NCI-H82 (cell line): ENCODE measurements around the gene CD46.

Source experiments
- DNase-seq: peaks from one replicate; lab custom pipeline; 2025; lab: John Stamatoyannopoulos, UW

Gene CD46

GRCh38 chr1:207797229-207797973 is 45.5 kb downstream of the CD46 start:
- peak; percentile 87 for DNase-seq

DNA sequence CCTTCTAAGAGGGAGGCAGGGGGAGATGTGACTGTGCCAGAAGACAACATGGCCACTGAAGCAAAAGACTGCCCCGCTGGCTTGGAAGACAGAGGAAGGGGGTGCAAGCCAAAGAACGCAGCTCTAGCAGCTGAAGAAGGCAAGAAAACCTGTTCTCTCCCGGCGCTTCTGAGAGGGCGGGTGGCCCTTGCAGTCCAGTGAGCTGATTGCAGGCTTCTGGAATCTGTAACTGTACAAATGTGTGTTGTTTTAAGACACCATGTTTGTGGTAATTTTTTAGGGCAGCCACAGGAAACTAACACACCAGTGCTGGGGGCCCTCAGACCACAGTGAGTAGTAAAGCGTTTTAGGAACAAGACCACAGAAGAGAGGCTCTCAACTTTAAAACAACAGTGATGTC is 47.0 kb downstream of the CD46 start:
- DNase-seq, result no peak

DNA sequence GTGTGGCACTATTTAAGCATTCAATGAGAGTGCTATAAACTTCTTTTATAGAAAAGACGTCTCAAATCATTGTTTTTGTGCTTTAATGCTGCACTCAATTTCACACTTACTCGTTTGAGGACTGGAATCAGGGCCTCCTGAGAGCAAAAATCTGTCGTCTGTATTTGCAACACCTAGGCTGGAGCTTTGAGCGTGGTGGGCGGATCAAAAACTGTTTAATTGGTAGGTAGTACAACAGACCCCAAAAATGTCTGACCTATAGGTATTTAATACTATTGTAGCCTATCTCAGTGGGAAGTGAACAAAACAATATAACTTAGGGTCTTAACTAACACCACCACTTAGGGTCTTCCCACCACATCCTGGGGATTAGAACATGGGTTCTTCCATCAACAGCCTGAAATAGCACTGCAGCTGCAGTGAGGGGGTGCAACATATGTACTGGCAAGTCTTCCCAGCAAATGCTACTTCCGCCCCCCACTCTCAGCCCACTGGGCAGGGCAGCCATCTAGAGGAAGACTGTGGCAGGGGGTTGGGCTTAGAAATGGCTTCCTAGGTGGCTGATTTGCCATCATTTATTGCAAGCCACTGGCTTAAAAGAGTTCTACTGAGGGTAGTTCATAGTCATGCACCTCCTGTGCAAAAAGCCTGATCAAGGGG is 48.3 kb downstream of the CD46 start:
- DNase-seq, result no peak

GRCh38 chr1:207801819-207802218 is 50.0 kb downstream of the CD46 start:
- no peak for DNase-seq

DNA sequence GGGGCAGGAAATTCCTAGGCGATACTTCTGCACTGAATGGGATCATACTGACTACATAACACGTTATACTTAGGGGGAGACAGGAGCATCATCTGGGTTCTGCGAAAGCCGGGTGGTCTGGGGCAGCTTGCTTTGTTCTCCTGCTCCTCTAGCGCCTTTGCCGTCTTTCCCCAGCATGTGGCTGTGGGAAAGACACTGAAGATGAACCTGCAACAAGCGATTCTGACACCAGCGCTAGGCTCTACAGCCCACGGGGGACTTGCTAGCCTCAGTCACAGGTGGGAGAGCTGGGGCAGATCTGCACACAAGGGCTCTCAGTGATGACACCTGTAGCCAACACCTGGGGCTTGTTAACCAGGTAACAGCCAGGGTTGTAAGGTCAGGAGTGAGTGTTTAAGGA is 51.8 kb downstream of the CD46 start:
- DNase-seq, result peak; percentile 18

DNA sequence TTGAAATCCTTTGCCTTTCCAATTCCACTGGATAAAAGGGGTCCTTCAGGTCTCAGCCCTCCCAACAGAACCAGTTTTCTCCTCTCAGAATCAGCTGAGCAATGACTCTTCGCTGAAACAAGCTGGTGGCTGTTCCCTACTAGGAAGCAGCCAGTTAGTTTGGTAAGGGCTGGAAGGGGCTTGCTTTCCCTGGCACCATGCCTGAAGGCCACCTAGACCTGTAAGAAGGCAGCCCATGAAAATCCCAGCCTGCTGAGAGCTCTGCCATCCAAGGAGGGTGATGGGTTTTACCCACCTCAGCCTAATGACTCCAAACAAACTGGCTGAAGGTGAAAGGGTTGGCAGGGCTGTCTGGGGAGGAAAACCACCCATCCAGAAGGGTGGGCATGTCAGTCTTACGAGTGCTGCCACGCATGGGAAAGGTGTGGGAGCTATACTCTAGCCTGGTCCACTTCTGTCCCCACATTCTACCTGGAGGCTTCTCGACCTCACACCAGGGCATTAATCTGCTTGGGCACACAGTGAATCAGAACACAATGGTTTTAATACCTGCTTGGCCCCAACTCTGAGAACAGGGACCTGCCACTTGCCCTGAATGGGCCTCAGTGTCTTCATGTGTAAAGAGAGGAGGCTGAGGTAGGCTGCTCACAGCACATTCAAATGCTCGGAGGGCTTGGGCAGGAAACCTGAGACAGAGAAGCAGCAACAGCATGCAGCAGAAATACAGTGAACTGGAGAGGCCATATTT is 53.0 kb downstream of the CD46 start:
- no peak for DNase-seq

DNA sequence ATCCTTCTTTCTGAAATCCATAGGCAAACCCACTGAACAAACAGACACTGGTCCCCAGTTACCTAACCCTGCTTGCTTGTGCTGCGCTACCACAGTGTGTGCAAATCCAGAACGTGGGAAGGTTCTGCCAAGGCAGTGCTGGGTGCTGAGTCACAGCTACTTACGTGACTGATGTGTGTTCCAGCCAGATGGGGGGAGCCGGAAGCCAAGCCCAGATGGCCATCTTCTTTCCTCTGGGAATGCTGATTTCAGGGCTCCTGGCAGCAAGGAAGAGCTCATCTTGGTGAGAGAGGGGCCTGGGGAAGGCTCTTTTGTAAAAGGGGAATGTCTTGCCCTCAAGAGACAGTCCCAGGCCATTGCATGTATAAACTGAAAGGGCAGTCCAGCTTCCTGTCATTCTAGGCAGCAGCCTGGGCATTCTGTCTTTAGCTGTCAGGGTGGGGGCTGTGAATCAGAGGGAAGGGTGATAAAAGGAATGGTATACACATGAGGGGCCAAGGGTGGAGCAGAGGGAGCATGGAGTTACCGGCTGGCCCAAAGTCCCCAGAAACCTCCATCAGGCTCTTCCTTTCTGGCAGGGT is 54.1 kb downstream of the CD46 start:
- peak; percentile 16 for DNase-seq

- DNase-seq, result no peak
These were observed 54.9 kb downstream of the CD46 start for GRCh38 chr1:207806531-207807325.

DNA sequence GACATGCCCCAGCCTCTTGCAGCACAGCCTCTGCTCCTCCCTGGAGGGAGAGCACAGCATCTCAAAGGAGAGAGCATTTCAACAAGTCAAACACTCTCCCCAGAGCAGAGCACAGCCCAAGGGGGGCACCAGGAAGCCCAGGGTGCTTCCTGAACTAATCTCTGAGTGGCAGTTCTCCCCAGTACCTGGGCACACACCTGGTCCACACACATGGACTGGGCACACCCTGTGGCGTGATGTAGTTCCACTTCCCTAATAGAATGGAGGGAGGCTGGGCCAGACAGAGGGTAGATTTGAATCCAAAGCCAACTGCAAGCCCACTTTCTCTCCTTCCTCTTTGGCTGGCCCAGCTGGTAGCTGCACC is 55.5 kb downstream of the CD46 start:
- DNase-seq, result no peak

DNA sequence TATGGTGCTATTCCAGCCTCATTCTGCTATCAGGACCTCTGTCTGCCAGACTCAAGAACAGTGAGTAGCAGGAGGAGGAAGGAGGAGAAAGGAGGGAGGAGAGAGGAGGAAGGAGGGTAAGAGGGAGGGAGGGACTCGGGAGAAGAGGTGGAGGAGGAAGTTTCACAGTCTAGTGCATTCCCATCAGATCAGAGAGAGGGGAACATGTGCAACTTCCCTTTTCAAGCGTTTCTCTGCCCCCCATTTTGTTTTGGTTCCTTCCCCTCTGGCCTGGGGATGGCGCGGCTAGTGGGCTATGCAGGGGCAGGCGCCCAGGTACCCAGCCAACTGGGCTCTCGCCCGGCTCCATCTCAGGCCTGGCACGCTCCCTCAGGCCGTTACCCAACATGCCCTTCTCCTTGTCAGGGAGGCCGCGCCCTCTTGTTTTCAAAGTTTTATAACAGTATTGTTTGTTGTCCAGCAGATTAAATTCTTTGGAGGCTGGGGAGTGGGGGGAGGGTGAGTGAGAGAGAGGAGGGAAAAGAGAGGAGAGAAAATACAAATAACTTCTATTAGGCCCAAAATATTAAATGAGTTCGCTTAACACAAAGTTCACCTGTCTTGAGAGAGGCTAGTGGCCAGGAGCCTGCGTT is 56.0 kb downstream of the CD46 start:
- no peak for DNase-seq

DNA sequence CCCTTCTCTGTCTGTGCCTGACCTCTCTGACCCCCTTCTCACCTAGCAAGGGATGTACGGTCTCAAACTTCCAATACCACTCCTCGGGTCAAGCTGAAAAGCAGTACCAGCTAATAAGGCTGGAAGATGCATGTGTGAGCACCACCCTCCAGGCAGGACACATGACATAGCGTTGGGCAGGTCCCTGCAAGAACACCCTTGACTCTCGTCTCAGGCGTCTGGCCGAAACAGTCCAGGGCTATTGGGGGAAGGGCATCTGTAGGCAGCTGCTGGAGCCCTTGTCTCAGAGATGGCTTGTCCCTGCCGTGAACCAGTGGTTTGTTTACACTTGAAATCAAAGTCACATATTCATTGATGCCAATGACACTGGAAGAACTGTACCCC is 56.5 kb downstream of the CD46 start:
- DNase-seq, result no peak

DNA sequence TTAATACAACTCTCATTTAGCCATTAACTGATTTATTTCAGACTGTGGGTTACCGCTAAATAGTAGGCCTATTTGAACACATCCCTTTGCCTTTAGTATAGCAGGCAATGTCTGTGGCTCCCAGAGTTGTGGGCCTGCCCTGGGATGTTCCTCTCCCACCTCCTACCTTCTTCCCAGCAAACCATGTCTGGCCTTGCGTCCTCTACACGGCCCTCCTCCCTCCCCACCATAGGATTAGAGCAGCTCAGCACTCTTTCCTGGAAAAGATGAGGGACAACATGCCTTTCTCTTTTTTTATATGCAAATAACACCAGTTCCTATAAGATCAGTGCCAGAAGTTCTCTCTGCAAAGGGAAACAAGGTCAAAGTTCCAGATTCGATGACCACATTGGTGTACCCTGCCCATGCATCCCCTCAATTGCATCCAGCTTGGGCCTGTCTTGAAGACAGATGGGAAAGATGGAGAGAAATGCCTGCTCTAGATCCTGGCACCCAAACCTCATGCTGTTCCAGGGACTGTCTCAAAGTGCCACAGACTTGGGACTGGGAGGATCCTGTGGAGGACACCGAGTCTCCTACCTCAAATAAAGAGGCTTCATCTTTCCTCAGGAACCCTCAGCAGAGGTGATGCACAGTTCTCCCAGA is 57.2 kb downstream of the CD46 start:
- DNase-seq, result no peak

DNA sequence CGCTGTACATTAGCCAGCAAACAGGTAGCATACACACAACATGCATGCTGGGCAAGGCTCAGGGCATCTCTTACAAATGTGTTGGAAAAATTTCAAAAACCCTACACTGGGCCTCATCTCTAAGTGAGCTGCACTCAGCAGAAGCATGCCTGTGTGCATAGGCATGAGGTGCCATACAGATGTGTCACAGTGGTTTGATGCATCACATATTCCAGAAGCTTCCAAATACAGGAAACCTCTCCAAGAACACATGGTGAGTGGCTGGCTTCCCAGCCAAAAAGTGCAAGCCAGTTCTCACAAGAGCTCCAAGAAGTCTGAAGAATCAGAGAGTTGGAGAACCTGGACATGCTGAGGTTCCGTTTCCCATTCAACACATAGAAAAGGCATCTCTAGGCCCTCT is 58.3 kb downstream of the CD46 start:
- no peak for DNase-seq

DNA sequence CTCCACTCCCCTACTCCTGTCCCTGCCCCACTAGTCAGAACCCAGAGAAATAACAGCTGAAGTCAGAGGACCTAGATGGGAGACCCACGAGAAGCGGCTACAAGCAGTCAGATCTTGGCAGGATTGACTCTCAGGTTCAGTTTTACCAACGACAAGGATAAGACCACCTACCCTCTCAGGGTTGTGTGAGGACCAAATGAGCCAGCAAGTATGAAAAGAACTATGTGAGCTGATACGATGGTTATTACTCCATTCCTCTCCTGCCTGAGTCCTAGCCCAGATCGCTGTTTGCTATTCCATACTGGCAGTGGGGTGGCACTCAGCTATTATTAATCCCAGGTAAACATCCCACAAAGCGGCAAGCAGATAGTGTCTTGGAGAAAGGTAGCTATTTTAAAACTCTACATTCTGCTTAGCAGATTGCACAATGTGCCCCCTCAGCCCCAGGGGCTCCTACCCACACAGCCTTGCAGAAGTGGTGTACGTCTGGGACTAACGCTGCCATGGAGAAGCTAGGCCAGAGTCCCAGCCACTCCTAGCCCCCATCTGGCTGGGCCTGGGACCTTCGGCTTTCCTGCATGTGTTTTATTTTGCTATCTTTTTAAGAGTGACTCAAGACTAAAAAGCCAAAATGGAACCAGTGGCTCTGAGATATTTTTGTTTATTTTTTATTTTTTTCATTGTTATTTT is 58.9 kb downstream of the CD46 start:
- no peak for DNase-seq

- no peak for DNase-seq
These were observed 59.5 kb downstream of the CD46 start for GRCh38 chr1:207811319-207811718.

DNA sequence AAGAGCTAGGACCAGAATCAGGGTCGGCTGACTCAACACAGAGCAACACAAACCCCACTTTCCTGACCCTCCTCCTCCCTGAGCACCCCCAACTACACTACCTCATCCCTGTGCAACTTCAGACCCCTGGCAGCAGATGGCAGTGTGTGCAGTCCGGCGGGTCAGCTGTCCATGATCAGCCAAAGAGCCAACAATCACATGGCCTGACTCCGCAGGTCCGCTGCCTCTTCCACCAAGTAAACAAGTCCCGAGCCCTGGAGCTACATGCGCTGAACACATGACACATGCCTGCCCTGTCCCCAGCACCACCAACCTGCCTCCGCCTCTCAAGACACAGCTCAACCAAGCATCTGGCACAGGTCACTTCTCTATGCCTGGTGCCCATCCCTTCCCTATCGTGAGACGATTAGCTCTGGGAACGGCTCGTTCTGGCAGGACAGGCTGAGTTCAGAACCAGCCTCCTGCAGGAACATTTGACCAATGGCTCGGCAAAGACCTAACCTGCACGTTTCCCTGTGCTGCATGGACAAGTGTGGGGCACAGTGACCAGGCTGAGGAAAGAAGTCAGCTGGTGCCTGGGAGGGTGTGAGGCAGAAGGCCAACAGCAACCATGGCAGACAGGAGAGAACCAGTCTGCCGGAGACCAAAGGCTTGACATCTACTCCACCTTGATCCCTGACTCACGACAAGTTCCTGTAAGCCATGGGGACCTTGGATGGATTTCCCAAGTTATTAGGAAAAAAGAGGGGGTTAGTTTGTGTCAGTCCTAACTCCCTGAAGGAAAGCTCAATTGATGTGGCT is 60.3 kb downstream of the CD46 start:
- DNase-seq, result peak; percentile 33

- no peak for DNase-seq
These were observed 61.1 kb downstream of the CD46 start for GRCh38 chr1:207812778-207813511.

DNA sequence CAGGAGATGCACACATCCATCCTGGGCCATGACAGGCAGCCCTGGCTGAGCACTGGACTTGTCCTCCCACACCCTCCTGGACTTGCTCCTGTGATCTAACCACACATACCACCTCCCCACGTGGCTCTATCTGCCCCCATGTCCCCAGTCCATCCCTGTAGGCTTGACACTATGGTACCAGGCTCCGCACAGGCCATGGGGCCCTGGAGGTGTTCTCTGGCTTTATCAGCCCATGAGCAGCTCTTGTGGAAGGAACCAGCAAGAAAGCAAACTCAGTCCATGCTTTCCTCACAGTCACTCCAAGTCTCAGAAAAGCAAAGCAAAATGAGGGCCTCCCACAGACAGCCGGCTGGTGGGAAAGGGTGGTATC is 61.6 kb downstream of the CD46 start:
- DNase-seq, result no peak

- DNase-seq, result no peak
These were observed 62.1 kb downstream of the CD46 start for GRCh38 chr1:207813946-207814345.
